ENCODE results near the gene UBE3D. TPM values are rescaled to one million over a fixed set of nuclear protein-coding genes. Genes with fewer than 3 reads are reported as not detected.

The UBE3D gene
- total and polyA plus RNA-seq, 2 of the 4 experiments (the other 2 are of a cell fraction), result 3.2 to 6.3 TPM

GRCh38 chr6:82882363-82883023, 183.1 kb downstream of the UBE3D start:
- dilution Hi-C loops (cut with HindIII; ENCODE audit: low sequenced_read_pairs, unreplicated experiment) (no loop called here), intact Hi-C loops (cut with micrococcal nuclease) (no loop called here), in situ Hi-C loops (cut with MboI; ENCODE audit: low sequenced_read_pairs) (no loop called here)
- H4K8ac ChIP-seq (ENCODE audit: low read depth in 2 of 2, low read length in 2 of 2), result no peak overlapping the region
- no peak overlapping the region for H2BK15ac ChIP-seq (ENCODE audit: low read depth, low read length)
- no peaks in the 10 kb centered on the region; the same call in 1 of the 2 replicates for H3K27me3 ChIP-seq (ENCODE audit: control insufficient read depth, insufficient read depth, low read length)
- no peak overlapping the region for H4K5ac ChIP-seq (ENCODE audit: low read depth, low read length)
- no peaks in the 10 kb centered on the region for H3K9me3 ChIP-seq (ENCODE audit: control insufficient read depth, insufficient read depth, low read length)
- H2BK120ac ChIP-seq (ENCODE audit: low read depth, low read length), result no peak overlapping the region
- no peak overlapping the region for H3K9ac ChIP-seq (ENCODE audit: low read depth, low read length)
- ChIA-PET CTCF (no interaction called here), POLR2A (ENCODE audit: unreplicated experiment) (no interaction called here)
- DNase-seq, result no peak
- no CpG with 5 or more reads among the region's 2 CpGs for WGBS, 2 experiments (ENCODE audit: extremely low coverage in 2 of 2, insufficient read length in 1 of 2)
- H3K14ac ChIP-seq (replicated peaks; ENCODE audit: low read depth, low read length), result no peak overlapping the region
- no peak overlapping the region for H3K23ac ChIP-seq (ENCODE audit: low read depth, low read length)
- no peak for ATAC-seq (ENCODE audit: low read depth)
- no peak overlapping the region for H3K4me2 ChIP-seq (ENCODE audit: low read depth, low read length)
- H3K9me1 ChIP-seq (ENCODE audit: insufficient read depth, low read length), result no peaks in the 10 kb centered on the region
- no TSS peak for BruUV-seq (replicated peaks)
- no peaks in the 10 kb centered on the region for H4K20me1 ChIP-seq (ENCODE audit: insufficient read depth, low read length)
- H3K4ac ChIP-seq (ENCODE audit: low read depth, low read length), result no peak overlapping the region
- no peak overlapping the region for H2AK5ac ChIP-seq (ENCODE audit: low read depth, low read length)
- H3K36me3 ChIP-seq (ENCODE audit: control insufficient read depth, insufficient read depth, low read length), result no peaks in the 10 kb centered on the region
- H3K4me3 ChIP-seq (ENCODE audit: insufficient read depth, low read depth, low read length), result no peak overlapping the region
- TF ChIP-seq MXI1 (IDR thresholded peaks at IDR 0.05; ENCODE audit: borderline replicate concordance, low read depth, low read length) (no peak), RFX5 (IDR thresholded peaks at IDR 0.05; ENCODE audit: low read depth, low read length) (no peak), POLR2A (IDR thresholded peaks at IDR 0.05; ENCODE audit: low read depth, low read length) (no peak), SMC3 (IDR thresholded peaks at IDR 0.05; ENCODE audit: low read depth, low read length) (no peak), CHD1 (IDR thresholded peaks at IDR 0.05; ENCODE audit: low read depth, low read length) (no peak), FOS (IDR thresholded peaks at IDR 0.05; ENCODE audit: low read depth, low read length) (no peak), MAFK (IDR thresholded peaks at IDR 0.05; ENCODE audit: low read depth, low read length) (no peak), MAZ (IDR thresholded peaks at IDR 0.05; ENCODE audit: borderline replicate concordance, low read depth, low read length) (no peak), BHLHE40 (IDR thresholded peaks at IDR 0.05; ENCODE audit: low read depth, low read length) (no peak), RAD21 (IDR thresholded peaks at IDR 0.05; ENCODE audit: low read length) (no peak), CEBPB (IDR thresholded peaks at IDR 0.05; ENCODE audit: low read depth, low read length) (no peak), NFE2L2 (IDR thresholded peaks at IDR 0.05; ENCODE audit: low read depth, low read length) (no peak), RCOR1 (IDR thresholded peaks at IDR 0.05; ENCODE audit: insufficient replicate concordance, low read length) (no peak)
- TF ChIP-seq, protein P1, sequence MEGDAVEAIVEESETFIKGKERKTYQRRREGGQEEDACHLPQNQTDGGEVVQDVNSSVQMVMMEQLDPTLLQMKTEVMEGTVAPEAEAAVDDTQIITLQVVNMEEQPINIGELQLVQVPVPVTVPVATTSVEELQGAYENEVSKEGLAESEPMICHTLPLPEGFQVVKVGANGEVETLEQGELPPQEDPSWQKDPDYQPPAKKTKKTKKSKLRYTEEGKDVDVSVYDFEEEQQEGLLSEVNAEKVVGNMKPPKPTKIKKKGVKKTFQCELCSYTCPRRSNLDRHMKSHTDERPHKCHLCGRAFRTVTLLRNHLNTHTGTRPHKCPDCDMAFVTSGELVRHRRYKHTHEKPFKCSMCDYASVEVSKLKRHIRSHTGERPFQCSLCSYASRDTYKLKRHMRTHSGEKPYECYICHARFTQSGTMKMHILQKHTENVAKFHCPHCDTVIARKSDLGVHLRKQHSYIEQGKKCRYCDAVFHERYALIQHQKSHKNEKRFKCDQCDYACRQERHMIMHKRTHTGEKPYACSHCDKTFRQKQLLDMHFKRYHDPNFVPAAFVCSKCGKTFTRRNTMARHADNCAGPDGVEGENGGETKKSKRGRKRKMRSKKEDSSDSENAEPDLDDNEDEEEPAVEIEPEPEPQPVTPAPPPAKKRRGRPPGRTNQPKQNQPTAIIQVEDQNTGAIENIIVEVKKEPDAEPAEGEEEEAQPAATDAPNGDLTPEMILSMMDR (conservative IDR thresholded peaks at IDR 0.05; ENCODE audit: low read depth, low read length), result no peak
- TF ChIP-seq, protein P2, sequence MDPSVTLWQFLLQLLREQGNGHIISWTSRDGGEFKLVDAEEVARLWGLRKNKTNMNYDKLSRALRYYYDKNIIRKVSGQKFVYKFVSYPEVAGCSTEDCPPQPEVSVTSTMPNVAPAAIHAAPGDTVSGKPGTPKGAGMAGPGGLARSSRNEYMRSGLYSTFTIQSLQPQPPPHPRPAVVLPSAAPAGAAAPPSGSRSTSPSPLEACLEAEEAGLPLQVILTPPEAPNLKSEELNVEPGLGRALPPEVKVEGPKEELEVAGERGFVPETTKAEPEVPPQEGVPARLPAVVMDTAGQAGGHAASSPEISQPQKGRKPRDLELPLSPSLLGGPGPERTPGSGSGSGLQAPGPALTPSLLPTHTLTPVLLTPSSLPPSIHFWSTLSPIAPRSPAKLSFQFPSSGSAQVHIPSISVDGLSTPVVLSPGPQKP (IDR thresholded peaks at IDR 0.05; ENCODE audit: borderline replicate concordance, low read depth, low read length), result no peak
- TF ChIP-seq, protein P3, sequence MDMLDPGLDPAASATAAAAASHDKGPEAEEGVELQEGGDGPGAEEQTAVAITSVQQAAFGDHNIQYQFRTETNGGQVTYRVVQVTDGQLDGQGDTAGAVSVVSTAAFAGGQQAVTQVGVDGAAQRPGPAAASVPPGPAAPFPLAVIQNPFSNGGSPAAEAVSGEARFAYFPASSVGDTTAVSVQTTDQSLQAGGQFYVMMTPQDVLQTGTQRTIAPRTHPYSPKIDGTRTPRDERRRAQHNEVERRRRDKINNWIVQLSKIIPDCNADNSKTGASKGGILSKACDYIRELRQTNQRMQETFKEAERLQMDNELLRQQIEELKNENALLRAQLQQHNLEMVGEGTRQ (IDR thresholded peaks at IDR 0.05; ENCODE audit: low read depth, low read length), result no peak
- H4K91ac ChIP-seq (ENCODE audit: insufficient read depth, low read depth, low read length), result no peak overlapping the region
- no peak overlapping the region for H3K56ac ChIP-seq (ENCODE audit: extremely low read depth, insufficient read depth, low read length)
- no peak overlapping the region for H2BK5ac ChIP-seq (ENCODE audit: low read depth, low read length, poor library complexity, severe bottlenecking)
- no peak overlapping the region for H3K27ac ChIP-seq (ENCODE audit: insufficient read depth, low read length)
- no peak overlapping the region for H2AK9ac ChIP-seq (replicated peaks; ENCODE audit: low read depth, low read length, poor library complexity)
- H3K4me1 ChIP-seq (ENCODE audit: control insufficient read depth, insufficient read depth, low read length), result no peaks in the 10 kb centered on the region
- no peak overlapping the region for H3K18ac ChIP-seq (ENCODE audit: low read depth, low read length)
- no peak overlapping the region for H2AFZ ChIP-seq (replicated peaks; ENCODE audit: low read length, poor library complexity)
- H3K79me1 ChIP-seq (ENCODE audit: low read depth in 1 of 2, low read length in 2 of 2), result no peaks in the 10 kb centered on the region
- H2BK20ac ChIP-seq (ENCODE audit: low read depth, low read length), result no peak overlapping the region

Data from IMR-90 (cell line).